Measurements from ENCODE around the gene CDR2.

CDR2 gene

GRCh38 chr16:22346483-22346882, 27.9 kb downstream of the CDR2 start:
- H3K4me3 ChIP-seq (ENCODE audit: control insufficient read depth, low read depth, low read length), result no peak overlapping the region
- no peak for TF ChIP-seq CTCF (IDR thresholded peaks at IDR 0.05; ENCODE audit: control insufficient read depth, insufficient read depth, low read depth, low read length, missing control alignments)

GRCh38 chr16:22342082-22342481, 32.3 kb downstream of the CDR2 start:
- no peak overlapping the region for H3K4me3 ChIP-seq (ENCODE audit: control insufficient read depth, low read depth, low read length)
- TF ChIP-seq CTCF (IDR thresholded peaks at IDR 0.05; ENCODE audit: control insufficient read depth, insufficient read depth, low read depth, low read length, missing control alignments), result no peak
- no peak for DNase-seq (ENCODE audit: low read depth)

More at GRCh38 chr16:22346483-22346882, 27.9 kb downstream of the CDR2 start:
- DNase-seq (ENCODE audit: low read depth), result no peak

- no peak overlapping the region for H3K4me3 ChIP-seq (ENCODE audit: control insufficient read depth, low read depth, low read length)
- no peak for DNase-seq (ENCODE audit: low read depth)
- no peak for TF ChIP-seq CTCF (IDR thresholded peaks at IDR 0.05; ENCODE audit: control insufficient read depth, insufficient read depth, low read depth, low read length, missing control alignments)
These were observed 33.5 kb downstream of the CDR2 start for GRCh38 chr16:22340945-22341344.

- no peak overlapping the region for H3K4me3 ChIP-seq (ENCODE audit: control insufficient read depth, low read depth, low read length)
- DNase-seq (ENCODE audit: low read depth), result no peak
- TF ChIP-seq CTCF (IDR thresholded peaks at IDR 0.05; ENCODE audit: control insufficient read depth, insufficient read depth, low read depth, low read length, missing control alignments), result no peak
These were observed 36.4 kb downstream of the CDR2 start for GRCh38 chr16:22337849-22338635.

- no peak overlapping the region for H3K4me3 ChIP-seq (ENCODE audit: control insufficient read depth, low read depth, low read length)
- no peak for DNase-seq (ENCODE audit: low read depth)
- no peak for TF ChIP-seq CTCF (IDR thresholded peaks at IDR 0.05; ENCODE audit: control insufficient read depth, insufficient read depth, low read depth, low read length, missing control alignments)
These were observed 37.4 kb downstream of the CDR2 start for GRCh38 chr16:22337045-22337444.

GRCh38 chr16:22336581-22336980, 37.8 kb downstream of the CDR2 start:
- no peak for DNase-seq (ENCODE audit: low read depth)
- H3K4me3 ChIP-seq (ENCODE audit: control insufficient read depth, low read depth, low read length), result no peak overlapping the region
- no peak for TF ChIP-seq CTCF (IDR thresholded peaks at IDR 0.05; ENCODE audit: control insufficient read depth, insufficient read depth, low read depth, low read length, missing control alignments)

Data from AG09309 (cell line).